GM12874 (cell line): ENCODE measurements around the gene DLX2.

Source experiments
- TF ChIP-seq, protein P1 (sequence below): IDR thresholded peaks from 2 replicates; pipeline ENCODE4 v1.5.1; 2011; ENCODE audit warnings: low read depth, mild to moderate bottlenecking, control low read depth, low read length, moderate library complexity; ENCODE audit not compliant: insufficient read depth

Gene DLX2

DNA sequence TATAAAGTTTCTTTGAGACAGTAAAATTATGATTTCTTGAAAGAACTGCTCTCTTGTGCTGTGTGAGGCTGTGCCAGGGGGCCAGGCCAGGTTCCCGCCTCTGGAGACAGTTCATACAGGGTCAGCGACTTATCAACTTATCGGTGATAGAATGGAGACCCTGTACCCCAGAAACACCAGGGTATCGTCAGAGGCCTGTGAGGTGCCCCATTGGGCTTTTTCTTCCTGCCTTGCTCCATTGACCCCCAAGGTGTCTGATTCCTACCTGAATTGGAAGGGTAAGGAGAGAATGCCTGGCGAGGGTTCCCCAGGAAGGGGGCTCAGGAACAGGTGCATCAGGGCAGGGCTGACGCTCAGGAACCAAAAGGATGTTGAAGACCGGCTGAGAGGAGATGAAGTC is 13.1 kb downstream of the DLX2 start:
- TF ChIP-seq, protein P1, sequence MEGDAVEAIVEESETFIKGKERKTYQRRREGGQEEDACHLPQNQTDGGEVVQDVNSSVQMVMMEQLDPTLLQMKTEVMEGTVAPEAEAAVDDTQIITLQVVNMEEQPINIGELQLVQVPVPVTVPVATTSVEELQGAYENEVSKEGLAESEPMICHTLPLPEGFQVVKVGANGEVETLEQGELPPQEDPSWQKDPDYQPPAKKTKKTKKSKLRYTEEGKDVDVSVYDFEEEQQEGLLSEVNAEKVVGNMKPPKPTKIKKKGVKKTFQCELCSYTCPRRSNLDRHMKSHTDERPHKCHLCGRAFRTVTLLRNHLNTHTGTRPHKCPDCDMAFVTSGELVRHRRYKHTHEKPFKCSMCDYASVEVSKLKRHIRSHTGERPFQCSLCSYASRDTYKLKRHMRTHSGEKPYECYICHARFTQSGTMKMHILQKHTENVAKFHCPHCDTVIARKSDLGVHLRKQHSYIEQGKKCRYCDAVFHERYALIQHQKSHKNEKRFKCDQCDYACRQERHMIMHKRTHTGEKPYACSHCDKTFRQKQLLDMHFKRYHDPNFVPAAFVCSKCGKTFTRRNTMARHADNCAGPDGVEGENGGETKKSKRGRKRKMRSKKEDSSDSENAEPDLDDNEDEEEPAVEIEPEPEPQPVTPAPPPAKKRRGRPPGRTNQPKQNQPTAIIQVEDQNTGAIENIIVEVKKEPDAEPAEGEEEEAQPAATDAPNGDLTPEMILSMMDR, result no peak

DNA sequence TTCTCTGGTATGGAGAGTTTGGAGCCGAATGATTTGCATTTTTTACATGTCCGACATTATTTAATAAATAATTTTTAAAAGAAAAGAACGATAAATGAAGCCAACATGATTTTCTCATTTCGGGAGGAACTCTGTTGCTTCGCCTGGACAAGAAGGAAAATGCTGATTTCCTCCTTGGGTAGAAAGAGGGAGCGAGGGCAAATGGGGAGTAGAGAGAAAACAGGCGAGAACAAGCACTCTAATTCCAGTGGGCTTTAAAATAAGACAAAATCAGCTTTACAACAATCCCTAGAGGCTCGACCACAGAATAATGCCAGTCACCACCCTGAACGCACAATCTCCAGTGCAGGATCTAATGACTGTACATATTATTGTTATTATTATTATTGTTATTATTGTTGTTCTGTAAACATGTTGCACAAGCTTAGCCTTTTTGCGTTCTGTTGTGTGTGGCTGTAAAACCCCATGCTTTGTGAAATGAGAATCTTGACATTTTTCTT is 13.6 kb downstream of the DLX2 start:
- TF ChIP-seq, protein P1, result no peak

DNA sequence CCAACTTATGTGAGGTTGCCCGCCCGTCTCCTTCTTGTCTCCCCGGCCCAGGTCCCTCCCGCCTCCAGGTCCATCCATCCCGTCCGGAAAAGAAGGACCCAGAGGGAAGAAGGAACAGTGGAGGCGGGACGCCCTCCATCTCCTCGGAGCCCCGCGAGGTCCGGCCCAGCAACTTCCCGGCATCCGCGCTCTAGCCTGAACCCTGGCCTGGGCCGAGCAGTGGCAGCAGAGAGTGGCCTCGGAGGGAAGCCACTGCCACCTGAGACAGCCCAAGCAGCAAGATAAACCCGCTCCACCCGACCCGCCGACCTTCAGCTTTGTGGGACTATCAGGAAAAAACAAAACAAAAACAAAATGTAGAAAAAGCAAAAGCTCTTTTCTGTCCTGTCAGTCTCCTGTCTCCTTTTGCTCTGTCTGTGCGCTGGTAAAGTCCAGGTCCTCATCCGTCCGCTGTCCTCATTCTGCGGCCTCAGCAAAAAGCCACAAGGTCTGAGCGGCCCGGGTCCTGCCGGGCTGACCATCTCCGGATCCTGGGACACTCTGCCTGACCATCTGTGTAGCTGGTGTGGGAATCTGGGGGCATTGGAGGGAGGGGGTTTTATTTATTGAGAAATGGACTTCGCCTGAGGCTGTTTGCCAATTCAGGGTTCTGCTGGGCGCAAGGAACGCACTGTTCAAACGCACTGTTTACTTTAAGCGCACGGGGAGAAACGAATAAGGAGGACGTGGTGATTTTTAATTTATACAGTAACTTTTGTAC is 14.3 kb downstream of the DLX2 start:
- TF ChIP-seq, protein P1, result no peak

DNA sequence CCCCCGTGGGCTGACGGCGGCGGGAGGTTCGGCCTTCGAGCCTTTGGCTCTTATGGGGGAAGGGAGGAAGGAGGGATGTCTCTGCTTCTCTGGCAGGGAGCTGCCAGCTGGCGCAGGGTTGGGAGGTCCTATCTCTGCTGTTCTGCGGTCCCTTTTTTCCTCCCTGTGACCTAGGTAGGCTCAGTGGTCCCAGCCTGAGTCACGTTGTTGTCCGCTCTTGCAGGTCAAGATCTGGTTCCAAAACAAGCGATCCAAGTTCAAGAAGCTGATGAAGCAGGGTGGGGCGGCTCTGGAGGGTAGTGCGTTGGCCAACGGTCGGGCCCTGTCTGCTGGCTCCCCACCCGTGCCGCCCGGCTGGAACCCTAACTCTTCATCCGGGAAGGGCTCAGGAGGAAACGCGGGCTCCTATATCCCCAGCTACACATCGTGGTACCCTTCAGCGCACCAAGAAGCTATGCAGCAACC is 14.9 kb downstream of the DLX2 start:
- TF ChIP-seq, protein P1, result no peak

DNA sequence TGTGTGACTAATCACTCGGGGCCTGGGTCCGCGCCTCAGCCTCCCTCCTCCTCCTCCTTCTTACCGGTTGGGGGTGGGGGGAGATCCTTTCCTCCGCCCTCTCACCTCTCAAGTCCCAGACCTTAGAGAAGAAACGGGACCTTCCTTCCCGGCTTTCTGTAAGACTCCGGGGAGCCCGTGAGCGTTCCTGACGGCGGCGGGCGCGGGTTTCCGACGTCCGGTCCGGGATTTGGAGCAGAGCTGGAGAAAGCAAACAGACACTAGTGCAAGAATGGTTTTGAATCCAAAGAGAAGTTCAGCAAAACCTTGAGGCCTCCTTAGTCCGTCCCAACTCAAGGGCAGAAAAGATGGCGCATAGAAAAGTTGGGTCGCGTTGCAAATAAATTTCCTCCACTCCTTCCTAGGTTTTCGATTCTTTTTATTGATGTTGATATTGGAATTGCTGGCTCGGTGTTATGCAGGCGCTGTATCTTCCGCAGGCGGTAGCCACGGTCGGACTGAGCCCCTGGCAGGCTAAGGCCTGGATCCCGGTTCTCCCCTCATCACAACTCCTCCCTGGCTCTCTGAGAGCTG is 15.4 kb downstream of the DLX2 start:
- TF ChIP-seq, protein P1, result no peak

DNA sequence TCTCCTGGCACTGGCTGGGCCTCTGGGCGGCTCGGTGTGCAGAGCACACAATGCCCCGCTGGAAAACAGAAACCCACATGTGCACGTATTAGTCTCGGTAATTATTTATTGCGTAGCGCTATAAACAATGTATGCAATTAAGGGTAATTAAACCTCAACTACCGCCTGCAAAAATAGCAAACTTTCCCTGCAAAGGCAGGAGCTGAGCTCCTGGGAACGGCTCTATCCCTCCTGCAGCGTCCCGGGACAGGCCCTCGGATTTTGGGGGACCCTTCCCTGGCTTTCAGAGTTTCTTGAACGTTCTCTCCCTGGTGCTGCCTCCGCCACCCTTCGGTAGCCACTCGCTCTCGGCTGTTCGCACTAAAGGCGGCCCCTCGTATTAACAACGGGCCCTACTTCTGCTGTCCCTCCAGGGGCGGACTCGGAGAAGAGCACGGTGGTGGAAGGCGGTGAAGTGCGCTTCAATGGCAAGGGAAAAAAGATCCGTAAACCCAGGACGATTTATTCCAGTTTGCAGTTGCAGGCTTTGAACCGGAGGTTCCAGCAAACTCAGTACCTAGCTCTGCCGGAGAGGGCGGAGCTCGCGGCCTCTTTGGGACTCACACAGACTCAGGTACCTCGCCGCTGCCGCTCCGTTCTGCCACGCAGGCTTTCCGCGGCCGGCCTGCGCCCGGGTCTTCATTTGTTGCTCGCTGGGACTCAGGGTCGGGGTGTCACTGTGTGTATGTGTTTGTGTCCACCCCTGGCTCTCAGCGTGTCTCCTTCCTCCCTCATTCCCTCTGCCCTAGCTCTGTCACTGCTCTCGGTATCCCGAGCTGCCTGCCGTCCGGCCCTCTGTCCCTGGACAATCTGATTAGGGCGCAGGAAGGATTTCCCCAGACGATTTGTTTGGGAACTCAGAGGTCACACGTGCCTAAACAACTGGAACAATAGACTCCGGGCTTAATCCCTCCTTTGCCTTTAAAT is 16.2 kb downstream of the DLX2 start:
- TF ChIP-seq, protein P1, result peak; percentile 26; the same call in 1 of the 2 replicates

DNA sequence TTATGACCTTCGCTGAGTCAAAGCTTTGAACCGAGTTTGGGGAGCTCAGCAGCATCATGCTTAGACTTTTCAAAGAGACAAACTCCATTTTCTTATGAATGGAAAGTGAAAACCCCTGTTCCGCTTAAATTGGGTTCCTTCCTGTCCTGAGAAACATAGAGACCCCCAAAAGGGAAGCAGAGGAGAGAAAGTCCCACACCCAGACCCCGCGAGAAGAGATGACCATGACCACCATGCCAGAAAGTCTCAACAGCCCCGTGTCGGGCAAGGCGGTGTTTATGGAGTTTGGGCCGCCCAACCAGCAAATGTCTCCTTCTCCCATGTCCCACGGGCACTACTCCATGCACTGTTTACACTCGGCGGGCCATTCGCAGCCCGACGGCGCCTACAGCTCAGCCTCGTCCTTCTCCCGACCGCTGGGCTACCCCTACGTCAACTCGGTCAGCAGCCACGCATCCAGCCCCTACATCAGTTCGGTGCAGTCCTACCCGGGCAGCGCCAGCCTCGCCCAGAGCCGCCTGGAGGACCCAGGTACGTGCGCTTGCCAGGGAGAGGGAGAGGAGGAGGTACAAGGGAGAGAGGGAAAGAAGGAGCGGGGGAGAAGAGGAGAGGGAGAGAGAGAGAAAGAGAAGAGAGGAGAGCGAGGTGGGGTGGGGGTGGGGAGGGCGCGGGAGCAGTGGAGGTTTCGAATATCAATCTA is 17.1 kb downstream of the DLX2 start, which contains the start of gene DLX1:
Gene DLX1 (plus strand): TSS at position 48 of the 700 bp plus-strand sequence. CDS start 171 bp downstream, at position 219.
- TF ChIP-seq, protein P1, result no peak
